GM13976 (cell line): ENCODE measurements around the gene ENTR1.

Source experiments
- DNase-seq: peaks from one replicate; pipeline ENCODE4 v3.0.0; 2012; ENCODE audit warnings: low spot score
- CTCF ChIP-seq: IDR thresholded peaks from 2 replicates; pipeline ENCODE4 v1.5.1; 2012; ENCODE audit warnings: borderline replicate concordance, mild to moderate bottlenecking; ENCODE audit not compliant: insufficient read depth; ENCODE audit errors: extremely low read depth, missing control alignments, control extremely low read depth
- in situ Hi-C: fragments of 300-500 bp; cut with MboI; formaldehyde crosslinking; loops from one replicate; pipeline ENCODE4 v1.12.0; 2022; ENCODE audit warnings: low sequenced_read_pairs, mixed read lengths, inconsistent platforms; ENCODE audit not compliant: unreplicated experiment

Gene ENTR1

GRCh38 chr9:136444102-136444501 is 33.7 kb upstream of the ENTR1 start:
- DNase-seq, result no peak
- in situ Hi-C loops, result no loop called here
- TF ChIP-seq CTCF, result no peak

GRCh38 chr9:136443687-136444086 is 33.3 kb upstream of the ENTR1 start:
- in situ Hi-C loops, result no loop called here
- no peak for DNase-seq
- TF ChIP-seq CTCF, result no peak

GRCh38 chr9:136443087-136443486 is 32.7 kb upstream of the ENTR1 start:
- in situ Hi-C loops, result no loop called here
- no peak for DNase-seq
- TF ChIP-seq CTCF, result no peak

- TF ChIP-seq CTCF, result no peak
- no peak for DNase-seq
- in situ Hi-C loops, result no loop called here
Measured at GRCh38 chr9:136442265-136442664, 31.9 kb upstream of the ENTR1 start.

- DNase-seq, result no peak
- TF ChIP-seq CTCF, result no peak
- in situ Hi-C loops, result no loop called here
Measured at GRCh38 chr9:136441681-136442245, 31.3 kb upstream of the ENTR1 start.

GRCh38 chr9:136441191-136441680 is 30.8 kb upstream of the ENTR1 start:
- no peak for DNase-seq
- in situ Hi-C loops, result no loop called here

More at GRCh38 chr9:136441191-136441680, 30.8 kb upstream of the ENTR1 start:
- TF ChIP-seq CTCF, result no peak
